ENCODE measurements around the gene MYLK.

MYLK gene

DNA sequence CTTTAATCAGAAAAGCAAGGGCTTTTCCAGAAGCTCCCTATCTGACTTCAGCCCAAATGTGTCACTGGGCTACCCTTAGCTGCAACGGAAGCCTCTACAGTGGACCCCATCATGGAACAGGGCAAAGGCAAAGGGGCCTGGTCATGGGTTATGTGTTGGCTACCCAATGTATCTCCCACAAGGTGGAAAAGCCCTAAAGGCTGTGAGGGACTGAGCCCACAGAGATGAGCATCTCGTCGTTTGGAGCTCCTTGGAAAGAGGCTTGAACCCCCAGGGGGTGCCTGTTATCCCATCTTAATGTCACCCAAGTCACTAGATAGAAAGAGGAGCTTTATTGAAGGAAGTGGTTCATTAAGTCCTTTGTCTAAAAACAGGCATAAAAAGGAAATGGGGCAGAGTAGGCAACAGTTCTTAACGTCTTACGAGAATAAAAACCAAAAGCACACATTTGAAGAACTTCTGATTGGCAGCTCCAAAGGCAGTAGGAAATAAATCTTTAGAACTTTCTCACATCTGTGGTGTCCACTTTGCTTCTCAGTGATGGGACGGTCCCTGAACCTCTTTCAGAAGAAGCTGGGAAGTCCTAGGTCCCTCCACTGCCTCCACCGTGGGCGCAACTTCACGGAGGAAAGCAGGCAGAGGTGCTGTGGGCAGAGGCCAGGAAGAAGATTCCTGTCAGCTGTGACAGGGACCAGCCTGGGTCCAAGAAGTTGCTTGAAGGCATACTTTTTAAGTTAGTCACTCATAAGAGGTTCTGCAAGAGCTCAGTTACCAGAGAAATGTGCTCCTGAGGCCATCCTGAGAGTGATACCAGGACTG lies 93.7 kb downstream of the MYLK start:
- DNase-seq: no peak

GRCh38 chr3:123789760-123790159 lies 94.4 kb downstream of the MYLK start:
- no peak for DNase-seq

DNA sequence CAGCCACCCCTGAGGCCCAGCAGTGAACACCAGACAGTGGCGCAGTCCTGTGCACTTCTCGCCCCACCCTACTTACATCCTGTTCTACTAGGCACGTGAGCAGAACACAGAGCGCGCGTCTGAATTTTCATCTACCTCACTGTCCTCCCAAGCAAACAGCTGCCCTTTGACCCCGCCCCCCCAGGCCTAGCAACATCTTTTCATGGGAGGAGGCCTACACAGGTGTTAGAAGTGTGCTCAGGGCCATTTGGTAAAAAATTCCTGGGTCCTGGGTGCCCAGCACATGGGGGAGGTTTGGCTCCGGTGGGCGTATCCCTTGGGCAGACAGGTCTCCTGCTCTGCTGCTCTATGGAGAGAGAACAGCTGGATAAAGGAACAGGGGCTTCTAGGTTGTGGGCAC lies 95.0 kb downstream of the MYLK start:
- DNase-seq: no peak

GRCh38 chr3:123788710-123789109 lies 95.4 kb downstream of the MYLK start:
- no peak for DNase-seq

DNA sequence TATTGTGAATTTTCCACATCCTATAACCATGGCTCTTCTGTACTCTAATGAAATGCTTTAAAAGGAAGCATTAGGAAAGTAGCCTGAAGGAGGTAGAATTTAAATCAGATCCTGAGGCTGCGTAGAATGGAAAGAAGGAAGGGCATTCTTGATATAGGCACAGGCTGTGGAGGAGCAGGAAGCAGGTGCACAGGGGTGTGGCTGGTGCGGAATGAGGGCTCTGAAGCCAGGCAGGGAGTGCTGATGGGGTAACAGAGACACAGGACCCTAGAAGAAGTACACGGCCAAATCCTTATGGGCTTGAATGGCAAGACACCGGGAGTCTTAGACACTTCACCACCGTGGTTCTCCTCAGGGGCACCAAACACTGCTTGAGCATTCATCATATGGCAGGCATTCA lies 97.0 kb downstream of the MYLK start:
- DNase-seq: no peak

DNA sequence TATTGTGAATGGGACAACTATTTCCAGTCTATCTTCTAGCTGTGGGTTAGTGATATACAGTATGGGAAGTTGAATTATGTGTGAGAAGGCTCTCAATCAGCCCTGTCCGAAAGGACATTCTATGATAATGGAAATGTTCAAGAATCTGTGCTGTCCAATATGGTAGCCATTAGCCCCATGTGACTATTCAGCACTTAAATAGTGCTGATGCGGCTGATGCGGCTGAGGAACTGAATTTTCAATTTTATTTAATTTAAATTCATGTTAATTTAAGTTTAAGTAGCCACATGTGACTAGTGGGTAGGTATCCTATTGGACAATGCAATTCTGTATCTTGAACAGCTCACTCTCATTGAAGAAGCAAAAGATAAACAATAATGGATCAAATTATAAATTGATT lies 98.5 kb downstream of the MYLK start:
- no peak for DNase-seq

GRCh38 chr3:123783811-123784210 lies 100.3 kb downstream of the MYLK start:
- no peak for DNase-seq

DNA sequence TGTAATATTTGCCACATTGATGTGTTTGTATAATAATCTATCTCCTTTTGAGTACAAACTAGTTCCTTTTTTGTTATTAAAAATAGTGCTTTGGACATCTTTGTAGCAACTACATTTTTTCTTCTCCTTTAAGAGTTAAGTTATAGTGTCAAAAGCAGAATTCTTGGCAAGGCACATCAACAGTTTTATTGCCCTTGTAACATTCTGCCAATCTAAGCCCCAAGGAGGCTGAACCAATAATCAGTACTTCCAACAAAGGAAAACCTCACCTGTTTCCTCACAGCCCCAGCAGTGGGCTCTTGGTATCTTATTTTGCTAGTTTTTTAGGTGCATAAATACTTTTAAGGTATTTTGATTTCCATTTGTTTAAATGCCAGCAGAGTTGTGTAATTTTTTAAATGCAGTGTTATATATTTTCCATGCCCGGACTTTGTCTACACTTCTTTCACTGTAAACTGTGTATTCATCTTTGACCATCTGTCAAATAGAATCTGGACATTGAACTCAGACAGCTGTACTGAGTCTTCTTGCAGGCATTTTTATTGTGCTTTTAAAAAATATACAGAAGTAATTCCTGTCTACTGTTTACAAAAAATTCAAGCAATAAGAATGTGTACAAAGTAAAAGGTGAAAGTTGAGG lies 101.0 kb downstream of the MYLK start:
- DNase-seq: no peak

DNA sequence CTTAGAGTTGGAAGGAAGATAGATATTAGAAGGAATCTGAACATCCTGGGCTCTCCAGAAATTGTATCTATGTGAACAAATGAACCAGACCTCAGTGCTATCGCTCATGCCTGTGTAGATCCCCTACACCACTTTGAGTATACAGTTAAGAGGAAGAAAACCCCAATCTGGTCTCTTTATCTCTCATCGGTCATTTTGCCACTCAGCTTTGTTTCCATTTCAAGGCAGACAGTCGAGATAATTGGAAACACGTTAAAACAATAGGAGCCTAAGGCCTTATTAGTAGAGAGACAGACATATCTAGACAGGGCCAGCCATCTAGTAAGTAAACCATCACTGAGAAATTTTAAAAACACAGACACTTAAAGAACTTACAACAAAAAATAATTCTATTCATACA lies 101.6 kb downstream of the MYLK start:
- DNase-seq: no peak

- DNase-seq: no peak
Measured at GRCh38 chr3:123781571-123782275, 102.4 kb downstream of the MYLK start.

DNA sequence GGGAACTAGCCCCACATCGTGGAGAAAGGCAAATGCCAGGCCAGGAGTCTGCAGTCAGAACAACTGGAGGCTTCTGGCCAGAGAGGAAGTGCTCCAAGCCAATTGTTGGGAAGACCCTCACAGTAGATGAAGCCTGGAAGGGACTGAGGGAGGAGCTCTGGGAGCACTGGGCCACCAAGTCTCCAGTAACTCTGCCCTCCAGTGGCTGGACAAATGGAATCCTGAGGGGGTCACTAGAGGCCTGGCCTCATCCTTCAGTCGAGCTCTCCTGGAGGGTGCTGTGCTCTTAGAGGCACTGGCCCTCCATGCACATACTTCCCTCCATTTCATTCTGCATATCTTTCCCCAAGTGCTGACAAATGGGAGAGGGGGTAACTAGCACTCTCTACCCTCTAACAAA lies 103.0 kb downstream of the MYLK start:
- DNase-seq: no peak

DNA sequence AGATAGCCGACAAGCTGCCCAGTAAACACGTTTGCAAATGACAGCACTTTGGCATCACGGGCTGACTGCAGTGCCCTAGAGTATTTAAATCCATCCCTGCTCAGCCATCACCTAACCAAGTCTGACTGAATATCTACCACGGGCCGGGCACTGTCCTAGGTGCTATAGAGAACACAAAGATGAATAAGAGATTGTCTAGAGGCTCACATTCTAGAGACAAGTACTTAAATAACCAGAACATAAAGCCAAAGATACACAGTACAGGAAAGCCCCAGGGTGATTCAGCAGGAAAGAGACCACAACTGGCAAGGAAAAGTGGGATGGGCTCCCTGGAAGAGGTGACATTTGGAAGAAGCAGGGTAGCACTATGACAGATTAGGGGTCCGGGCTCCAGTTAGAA lies 103.5 kb downstream of the MYLK start:
- DNase-seq: no peak

DNA sequence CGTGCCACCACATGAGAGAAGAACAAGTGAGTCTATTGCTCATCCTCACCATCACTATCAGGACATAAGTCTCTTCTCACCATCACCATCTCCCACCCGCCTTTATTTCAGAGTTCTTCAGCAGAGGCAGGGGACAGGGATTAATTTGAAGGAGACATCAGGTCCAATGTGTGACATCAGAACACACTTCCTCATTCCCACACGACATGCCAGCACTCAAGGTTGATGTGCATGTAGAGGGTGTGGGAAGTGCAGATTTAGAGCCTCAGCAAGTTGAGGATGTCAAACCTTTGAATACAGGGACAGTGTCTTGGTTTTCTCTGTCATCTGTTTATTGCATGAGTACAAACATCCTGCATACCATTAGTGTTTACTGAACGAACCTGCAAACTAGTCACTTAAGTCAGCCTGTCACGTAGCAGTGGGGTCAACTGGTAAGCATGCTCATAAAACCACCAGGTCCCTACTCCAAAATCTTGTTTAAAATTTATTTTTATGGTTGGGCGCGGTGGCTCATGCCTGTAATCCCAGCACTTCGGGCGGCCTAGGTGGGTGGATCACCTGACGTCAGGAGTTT lies 104.4 kb downstream of the MYLK start:
- DNase-seq: no peak

DNA sequence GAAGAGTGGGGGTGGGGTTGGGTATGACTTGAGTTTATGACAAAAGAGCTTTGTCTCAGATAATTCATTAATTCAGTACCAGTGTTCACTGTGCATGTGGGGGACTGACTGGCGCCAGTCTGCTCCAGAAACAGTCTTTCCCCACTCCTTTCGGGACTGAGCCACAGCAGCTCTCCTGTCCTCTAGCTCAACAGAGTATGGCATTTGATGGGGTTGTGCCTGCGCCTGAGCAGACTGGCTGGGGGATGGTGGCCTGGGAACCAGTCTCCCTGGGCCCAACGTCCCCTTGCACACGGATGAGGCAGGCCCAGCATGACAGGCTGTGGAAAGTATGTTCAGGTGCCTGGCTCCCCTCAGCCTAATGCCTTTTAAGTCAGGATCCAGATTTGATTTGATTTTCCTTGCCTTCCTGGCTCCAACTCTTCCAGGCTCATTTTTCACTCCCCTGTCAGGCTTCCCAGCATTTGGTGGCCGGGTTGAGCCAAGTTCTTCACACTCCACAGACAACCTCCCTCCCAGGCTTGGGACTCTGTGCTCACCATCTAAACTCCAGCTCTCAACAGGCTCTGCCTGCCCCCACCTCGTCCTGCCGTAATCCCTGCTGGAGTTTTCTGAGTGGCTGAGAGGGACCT lies 105.0 kb downstream of the MYLK start:
- DNase-seq: no peak

DNA sequence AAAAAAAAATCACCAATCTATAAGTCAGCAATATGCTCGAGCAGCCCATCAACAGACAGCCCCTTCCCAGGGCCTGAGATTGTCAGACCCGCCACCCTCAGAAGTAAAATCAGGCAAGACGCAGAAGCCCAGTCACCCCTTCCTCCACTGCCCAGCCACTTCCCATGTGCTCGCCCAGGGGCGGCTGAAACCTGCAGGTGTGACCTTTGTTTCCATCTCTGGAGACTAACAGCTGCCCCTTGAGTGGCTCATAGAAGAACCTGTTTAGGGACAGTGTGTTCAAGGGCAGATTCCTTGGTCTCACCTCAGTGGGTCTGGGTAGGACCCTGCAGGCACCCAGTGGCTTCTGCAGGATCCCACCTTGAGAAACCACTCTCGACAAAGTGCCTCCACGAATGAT lies 105.6 kb downstream of the MYLK start:
- DNase-seq: no peak

- no peak for DNase-seq
Measured at GRCh38 chr3:123776071-123776782, 107.9 kb downstream of the MYLK start.

DNA sequence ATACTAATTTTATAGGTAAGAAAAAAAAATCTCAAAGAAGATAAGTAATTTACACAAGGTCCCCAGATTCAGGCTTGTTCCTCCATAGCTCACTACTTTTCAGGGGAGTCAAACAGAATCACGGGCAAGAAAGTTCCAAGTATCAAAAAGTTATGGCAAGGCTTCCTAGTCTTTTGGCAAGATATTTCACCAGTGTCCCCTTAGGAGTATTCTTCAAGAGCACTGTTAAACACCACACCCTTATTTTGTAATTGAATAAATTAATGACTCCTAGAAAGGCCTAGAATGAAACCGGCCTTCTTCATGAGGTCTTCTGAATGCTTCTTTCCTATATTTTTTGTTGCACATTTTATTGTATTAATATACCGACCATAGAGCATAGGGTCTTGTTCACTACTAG lies 109.7 kb downstream of the MYLK start:
- no peak for DNase-seq

GRCh38 chr3:123773681-123774431 lies 110.3 kb downstream of the MYLK start:
- DNase-seq: no peak

GRCh38 chr3:123769356-123769743 lies 114.8 kb downstream of the MYLK start:
- DNase-seq: no peak

- no peak for DNase-seq
Measured at GRCh38 chr3:123768480-123769355, 115.4 kb downstream of the MYLK start.

All from T-helper 2 cell (primary cell).